Measurements from ENCODE around the gene JMJD1C. TPM values are rescaled to one million over a fixed set of nuclear protein-coding genes. Genes with fewer than 3 reads are reported as not detected.
A peak's percentile ranks its signal among the peaks of the same experiment; 100 is the strongest.

JMJD1C gene
- total RNA-seq, 2 donors from 2014 or later: 91.8 to 103 TPM

- Histone ChIP-seq H3K4me1 (peaks cover 4% of the 10 kb centered on the region), H3K9me3 (no peaks in the 10 kb centered on the region), H3K36me3 (replicated peaks in 1 of 2; ENCODE audit: insufficient read depth in 1 of 2, low read depth in 2 of 2) (no peaks in the 10 kb centered on the region), H3K27me3 (no peaks in the 10 kb centered on the region), H3K4me3 (peak overlapping the region; percentile 53 to 83), H3K27ac (peak overlapping the region; percentile 86 to 94 (median 90))
- WGBS, 2 donors: 5 to 15% methylated on average over 12 to 35 of the region's 35 CpGs
- DNase-seq (no peak), ATAC-seq (peak; percentile 25)
- TF ChIP-seq POLR2A (IDR thresholded peaks at IDR 0.05): no peak
- TF ChIP-seq, protein P1, sequence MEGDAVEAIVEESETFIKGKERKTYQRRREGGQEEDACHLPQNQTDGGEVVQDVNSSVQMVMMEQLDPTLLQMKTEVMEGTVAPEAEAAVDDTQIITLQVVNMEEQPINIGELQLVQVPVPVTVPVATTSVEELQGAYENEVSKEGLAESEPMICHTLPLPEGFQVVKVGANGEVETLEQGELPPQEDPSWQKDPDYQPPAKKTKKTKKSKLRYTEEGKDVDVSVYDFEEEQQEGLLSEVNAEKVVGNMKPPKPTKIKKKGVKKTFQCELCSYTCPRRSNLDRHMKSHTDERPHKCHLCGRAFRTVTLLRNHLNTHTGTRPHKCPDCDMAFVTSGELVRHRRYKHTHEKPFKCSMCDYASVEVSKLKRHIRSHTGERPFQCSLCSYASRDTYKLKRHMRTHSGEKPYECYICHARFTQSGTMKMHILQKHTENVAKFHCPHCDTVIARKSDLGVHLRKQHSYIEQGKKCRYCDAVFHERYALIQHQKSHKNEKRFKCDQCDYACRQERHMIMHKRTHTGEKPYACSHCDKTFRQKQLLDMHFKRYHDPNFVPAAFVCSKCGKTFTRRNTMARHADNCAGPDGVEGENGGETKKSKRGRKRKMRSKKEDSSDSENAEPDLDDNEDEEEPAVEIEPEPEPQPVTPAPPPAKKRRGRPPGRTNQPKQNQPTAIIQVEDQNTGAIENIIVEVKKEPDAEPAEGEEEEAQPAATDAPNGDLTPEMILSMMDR (IDR thresholded peaks at IDR 0.05): no peak
- intact Hi-C loops (cut with DNase I): no loop called here
Observed at GRCh38 chr10:63464402-63465292, 1.1 kb downstream of the JMJD1C start.

DNA sequence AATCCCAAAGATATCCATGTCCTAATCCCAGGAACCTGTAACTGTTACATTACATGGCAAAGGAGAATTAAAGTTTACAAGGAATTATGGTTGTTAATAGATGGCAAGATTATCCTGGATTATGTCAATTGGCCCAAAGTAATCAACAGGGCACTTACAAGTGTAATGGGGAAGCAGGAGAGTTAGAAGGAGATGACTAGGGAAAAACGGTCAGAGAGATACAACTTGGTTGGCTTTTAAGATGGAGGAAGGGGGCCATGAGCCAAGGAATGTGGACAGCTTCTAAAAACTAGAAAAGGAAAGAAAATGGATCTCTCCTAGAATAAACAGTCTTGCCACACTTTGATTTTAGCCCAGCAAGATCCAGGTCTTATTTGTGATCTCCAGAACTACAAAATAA is 3.3 kb downstream of the JMJD1C start:
- Histone ChIP-seq H3K27ac (no peak overlapping the region), H3K27me3 (no peaks in the 10 kb centered on the region), H3K4me1 (peaks cover 4% of the 10 kb centered on the region), H3K4me3 (no peak overlapping the region), H3K36me3 (replicated peaks in 1 of 2; ENCODE audit: insufficient read depth in 1 of 2, low read depth in 2 of 2) (no peaks in the 10 kb centered on the region), H3K9me3 (no peaks in the 10 kb centered on the region)
- DNase-seq (no peak), ATAC-seq (no peak)
- 79 to 82% methylated on average over 1 of the region's 1 CpG for WGBS, 2 donors
- no peak for TF ChIP-seq POLR2A (IDR thresholded peaks at IDR 0.05)
- TF ChIP-seq, protein P1 (IDR thresholded peaks at IDR 0.05): no peak
- intact Hi-C loops (cut with DNase I): no loop called here

GRCh38 chr10:63458177-63458576 is 7.6 kb downstream of the JMJD1C start:
- no peaks in the 10 kb centered on the region for H3K27me3 ChIP-seq
- H3K9me3 ChIP-seq: no peaks in the 10 kb centered on the region
- no peak overlapping the region for H3K27ac ChIP-seq
- no peaks in the 10 kb centered on the region for H3K36me3 ChIP-seq (replicated peaks in 1 of 2; ENCODE audit: insufficient read depth in 1 of 2, low read depth in 2 of 2)
- ATAC-seq: no peak
- H3K4me1 ChIP-seq: no peaks in the 10 kb centered on the region
- WGBS, 2 donors: 98 to 100% methylated on average over 2 of the region's 2 CpGs
- no peak overlapping the region for H3K4me3 ChIP-seq
- intact Hi-C loops (cut with DNase I): no loop called here
- no peak for TF ChIP-seq POLR2A (IDR thresholded peaks at IDR 0.05)
- TF ChIP-seq, protein P1 (IDR thresholded peaks at IDR 0.05): no peak
- no peak for DNase-seq

- 88 to 98% methylated on average over 2 of the region's 2 CpGs for WGBS, 2 donors
- TF ChIP-seq, protein P1 (IDR thresholded peaks at IDR 0.05): no peak
- no peak for TF ChIP-seq POLR2A (IDR thresholded peaks at IDR 0.05)
- no peak for DNase-seq
- ATAC-seq: no peak
- no peaks in the 10 kb centered on the region for H3K9me3 ChIP-seq
- intact Hi-C loops (cut with DNase I): no loop called here
- H3K4me1 ChIP-seq: no peaks in the 10 kb centered on the region
- H3K4me3 ChIP-seq: no peak overlapping the region
- no peak overlapping the region for H3K27ac ChIP-seq
- H3K27me3 ChIP-seq: no peaks in the 10 kb centered on the region
- no peaks in the 10 kb centered on the region for H3K36me3 ChIP-seq (replicated peaks in 1 of 2; ENCODE audit: insufficient read depth in 1 of 2, low read depth in 2 of 2)
Observed at GRCh38 chr10:63457594-63457993, 8.2 kb downstream of the JMJD1C start.
